HG03045 (cell line): ENCODE results near the gene FOSL1.
"Not testable (repeated sequence)": the region's sequence is repeated elsewhere in the genome, so short reads cannot be mapped to it uniquely, and the experiment has no call there.

Experiments
- ATAC-seq: cut with Tn5 transposase; IDR thresholded peaks from one replicate; pipeline ENCODE4 v1.9.1; 2021; ENCODE audit warnings: mild to moderate bottlenecking, moderate library complexity; ENCODE audit not compliant: unreplicated experiment

The FOSL1 gene

DNA sequence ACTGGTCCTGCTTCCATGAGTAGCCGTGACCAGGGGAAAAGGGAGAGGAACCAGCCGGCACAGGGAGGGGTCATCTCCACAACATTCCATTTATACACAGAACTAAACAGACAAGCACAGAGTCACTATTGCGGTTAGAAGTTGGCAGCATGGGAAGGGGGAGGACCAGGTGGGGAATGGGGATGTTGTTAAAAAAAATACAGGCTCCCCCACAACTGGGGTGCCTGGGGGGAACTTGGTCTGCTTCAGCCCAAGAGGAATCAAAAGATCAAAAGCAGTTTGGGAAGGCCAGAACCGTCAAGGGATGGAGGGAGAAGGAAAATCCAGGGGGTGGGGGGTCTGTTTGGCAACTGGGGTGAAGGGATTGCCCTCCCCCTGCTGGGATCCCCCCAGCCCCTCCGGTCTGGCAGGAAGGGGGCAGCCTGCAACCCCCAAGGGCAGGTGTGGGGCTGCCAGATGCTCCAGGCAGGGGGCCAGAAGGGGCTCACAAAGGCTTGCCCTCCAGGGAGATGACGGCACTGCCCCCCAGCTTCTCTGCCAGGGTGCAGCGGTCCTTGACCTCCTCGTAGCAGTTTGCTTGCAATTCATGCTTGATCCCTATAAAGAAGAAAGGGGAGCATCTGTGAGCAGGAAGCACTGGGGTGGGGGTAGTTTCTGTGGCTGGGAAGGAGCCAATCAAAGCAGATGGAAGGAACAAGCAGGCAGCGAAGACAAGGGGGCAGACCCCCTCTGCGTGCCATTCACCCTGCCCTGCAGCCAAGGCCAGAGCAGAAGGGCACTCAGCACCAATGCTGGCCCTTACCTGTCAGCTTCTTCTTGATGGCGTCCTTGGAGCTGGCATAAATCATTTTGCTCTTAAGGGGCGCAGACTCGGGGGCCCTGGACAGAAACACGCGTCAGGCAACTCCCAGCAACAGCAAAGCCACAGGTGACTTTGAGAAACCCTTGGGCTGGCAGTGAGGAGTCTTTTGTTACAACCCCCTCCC lies 45.0 kb downstream of the FOSL1 start:
- no peak for ATAC-seq

DNA sequence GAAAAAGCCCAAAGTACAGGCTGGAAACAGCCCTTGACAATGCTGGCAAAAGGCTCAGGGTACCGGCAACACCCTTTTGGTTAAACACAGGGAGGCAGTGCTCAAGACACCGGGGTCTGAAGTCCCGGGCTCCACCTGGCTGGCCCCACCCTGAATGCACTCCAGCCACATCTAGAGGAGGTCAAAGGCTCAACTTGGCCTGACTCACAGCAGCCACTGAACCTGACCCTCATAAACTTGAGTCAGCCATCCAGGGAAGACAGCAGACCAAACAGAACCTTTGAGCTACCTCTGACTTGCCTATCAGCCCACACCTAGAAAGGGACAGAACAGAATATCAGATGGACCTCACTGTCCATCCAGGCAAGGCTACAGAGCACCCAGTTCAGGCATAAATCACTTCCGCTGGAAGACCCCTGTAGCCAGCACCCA lies 46.0 kb downstream of the FOSL1 start:
- ATAC-seq: no peak

DNA sequence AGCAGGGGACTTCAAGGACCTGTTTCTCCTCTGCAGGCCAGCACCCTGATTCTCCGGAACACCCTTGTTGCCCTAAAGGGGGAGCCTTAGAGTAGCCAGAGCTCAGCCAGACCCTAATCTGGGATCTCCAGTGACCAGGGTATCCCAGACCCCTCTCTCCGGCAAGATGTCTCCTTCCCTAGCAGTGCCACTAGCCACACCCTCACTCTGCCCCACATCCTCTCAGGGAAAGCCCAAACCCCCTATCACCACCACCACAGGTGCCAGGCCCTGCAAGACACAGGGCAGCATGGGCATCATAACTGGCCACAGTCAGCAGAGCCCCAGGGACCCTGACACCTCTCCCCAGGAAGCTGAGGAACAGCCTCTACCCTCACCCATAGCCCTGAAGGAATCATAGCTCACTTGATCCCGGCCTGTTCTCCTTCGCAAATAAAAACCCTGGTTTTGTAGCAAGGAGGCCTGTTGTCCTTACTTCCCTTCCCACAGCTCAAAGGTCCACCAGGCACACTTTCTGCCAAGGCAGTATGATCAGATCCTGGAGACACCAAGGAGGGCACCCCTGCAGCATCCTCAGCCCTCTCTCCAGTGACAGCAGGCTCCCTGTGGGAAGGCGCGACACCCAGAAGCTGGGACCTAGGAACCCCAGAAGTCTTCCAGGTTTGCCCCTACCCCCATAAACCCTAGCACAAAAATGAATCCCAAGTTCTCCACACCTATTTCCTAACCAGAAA lies 46.8 kb downstream of the FOSL1 start:
- ATAC-seq: no peak

DNA sequence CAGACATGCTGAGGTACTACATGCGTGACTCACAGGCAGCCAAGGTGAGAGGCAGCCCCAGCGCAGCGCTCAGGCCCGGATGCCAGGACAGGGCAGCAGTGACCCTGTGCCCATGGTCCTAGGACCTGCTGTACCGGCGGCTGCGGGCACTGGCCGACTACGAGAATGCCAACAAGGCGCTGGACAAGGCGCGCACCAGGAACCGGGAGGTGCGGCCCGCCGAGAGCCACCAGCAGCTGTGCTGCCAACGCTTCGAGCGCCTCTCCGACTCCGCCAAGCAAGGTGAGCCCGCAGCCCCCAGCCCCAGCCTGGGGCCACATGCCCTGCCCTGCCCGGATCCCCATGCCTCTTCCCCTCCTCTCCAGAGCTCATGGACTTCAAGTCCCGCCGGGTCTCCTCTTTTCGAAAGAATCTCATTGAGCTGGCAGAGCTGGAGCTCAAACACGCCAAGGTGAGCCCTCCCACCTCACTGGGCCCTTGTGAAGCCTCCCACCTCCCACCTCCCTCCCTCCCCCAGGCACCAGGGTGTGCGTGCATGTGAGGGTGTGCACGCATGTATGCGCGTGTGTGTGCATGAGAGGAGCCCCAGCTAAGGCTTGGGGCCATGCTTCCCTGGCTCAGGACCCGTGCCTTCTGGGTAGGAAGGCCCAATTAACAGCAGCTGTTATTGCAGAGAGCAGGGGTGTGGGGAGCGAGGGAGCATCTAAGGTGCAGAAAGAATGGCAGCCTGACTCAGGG lies 47.5 kb downstream of the FOSL1 start:
- ATAC-seq: no peak

DNA sequence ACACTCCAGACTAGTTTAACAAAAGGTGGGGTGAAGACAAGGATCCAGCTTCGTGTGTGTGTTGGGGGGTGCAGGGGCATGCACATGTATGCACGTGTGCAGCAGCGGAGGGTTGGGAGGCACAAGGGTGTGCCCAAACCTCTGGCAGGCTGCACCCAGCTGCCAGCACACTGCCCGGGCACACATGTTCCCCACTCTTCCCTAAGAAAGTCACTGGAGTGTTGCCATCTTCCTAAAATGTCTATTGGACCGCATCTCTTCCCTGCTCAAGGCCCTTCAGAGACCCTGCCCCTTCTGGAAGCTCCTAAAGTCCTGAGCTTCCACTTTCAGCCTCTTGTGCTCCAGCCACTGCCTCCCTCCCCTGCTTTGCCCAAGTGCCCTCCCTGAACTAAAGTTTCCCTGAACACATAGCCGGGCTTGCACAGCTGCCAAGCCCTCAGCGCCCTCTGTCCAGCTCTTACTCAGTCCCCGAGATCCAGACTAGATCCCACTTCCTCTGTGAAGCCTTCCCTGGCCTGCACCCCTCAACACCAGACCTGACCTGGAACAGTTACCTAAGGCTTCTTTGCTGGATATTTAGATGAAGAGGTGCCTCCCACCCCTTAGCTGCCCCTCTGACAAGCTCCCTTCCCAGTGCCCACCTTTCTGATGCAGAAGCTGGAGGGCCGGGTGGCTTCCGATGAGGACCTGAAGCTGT lies 48.2 kb downstream of the FOSL1 start:
- no peak for ATAC-seq

DNA sequence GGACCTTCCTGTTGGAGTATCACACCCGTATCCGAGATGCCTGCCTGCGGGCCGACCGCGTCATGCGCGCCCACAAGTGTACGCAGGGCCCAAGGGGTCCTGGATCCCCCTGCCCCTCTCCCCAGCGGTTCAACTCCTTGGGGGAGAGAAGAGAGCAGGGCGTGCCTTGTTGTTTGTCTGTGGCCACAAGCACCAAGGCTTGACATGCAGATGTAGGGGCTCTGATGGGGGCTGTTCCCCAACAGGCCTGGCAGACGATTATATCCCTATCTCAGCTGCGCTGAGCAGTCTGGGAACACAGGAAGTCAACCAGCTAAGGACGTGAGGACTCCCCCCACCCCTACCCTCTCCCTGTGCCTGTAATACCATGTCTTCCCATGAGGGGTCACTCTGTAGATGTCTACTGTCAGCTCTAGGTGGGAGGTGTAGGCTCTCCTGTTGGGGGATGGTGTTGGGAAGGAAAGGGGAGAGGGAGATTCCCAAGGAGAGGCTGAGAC lies 49.1 kb downstream of the FOSL1 start:
- ATAC-seq: no peak

DNA sequence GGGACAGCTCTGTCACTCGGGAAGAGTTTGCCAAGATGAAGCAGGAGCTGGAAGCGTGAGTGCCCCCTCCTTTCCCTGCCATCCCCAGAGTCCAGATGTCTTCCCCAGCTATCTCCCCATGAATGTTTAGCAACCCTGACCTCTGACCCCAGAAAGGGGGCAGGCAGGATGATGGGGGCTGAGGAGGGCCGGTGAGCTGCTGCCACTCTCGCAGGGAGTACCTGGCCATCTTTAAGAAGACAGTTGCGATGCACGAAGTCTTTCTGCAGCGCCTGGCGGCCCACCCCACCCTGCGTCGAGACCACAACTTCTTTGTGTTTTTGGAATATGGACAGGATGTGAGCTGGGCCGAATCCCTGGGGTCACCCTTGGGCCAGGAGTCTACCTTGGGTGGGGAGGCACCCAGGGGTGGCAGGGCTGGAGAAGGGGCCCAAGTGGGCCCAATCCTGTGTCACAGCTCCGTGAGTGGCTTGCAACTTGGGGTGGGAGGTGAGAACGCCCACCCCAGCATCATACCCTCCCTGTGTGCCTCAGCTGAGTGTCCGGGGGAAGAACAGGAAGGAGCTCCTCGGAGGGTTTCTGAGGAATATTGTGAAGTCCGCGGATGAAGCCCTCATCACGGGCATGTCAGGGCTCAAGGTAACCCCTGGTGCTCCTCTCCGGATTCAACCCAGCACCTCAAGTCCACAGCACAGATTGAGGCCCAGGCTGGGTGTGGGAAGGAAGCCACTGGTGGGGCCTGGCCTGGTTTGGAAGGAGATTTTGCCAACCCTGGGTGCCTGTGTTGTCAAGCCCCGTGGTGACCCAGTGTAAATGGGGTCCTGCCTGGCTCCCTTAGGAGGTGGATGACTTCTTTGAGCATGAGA lies 49.7 kb downstream of the FOSL1 start:
- ATAC-seq: no peak

DNA sequence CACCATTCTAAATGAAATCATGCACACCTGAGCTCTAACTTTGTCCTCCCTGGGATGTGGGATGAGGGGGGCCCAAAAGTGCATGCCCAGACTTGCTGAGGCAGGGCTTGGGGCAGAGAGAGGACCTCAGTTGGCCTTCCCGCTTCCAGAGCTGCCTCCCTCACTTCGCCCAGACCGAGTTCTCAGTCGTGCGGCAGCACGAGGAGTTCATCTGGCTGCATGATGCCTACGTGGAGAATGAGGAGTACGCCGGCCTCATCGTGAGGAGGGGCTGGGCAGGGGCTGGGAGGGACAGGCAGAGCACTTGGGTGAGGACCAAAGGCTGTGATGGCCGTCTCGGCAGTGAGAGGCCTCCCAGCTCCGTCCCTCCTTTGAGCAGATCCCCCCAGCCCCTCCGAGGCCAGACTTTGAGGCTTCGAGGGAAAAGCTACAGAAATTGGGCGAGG lies 50.4 kb downstream of the FOSL1 start:
- no peak for ATAC-seq

DNA sequence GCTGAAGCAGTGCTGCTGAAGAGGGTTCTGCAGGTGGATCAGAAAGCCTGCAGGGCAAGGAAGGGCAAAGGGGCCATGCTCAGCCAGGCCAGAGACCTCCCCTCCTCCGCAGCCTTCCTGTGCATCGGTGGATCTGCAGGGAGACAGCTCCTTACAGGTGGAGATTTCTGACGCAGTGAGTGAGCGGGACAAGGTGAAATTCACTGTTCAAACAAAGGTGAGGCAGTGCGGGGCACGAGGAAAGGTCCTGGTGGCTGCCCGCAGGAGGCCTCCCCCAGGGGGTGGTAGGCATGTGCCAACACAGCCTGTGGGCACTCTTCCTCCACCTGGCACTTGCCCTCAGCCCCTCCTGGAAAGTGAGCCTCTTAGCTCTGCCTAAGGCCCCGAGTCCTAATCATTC lies 50.8 kb downstream of the FOSL1 start:
- ATAC-seq: no peak

DNA sequence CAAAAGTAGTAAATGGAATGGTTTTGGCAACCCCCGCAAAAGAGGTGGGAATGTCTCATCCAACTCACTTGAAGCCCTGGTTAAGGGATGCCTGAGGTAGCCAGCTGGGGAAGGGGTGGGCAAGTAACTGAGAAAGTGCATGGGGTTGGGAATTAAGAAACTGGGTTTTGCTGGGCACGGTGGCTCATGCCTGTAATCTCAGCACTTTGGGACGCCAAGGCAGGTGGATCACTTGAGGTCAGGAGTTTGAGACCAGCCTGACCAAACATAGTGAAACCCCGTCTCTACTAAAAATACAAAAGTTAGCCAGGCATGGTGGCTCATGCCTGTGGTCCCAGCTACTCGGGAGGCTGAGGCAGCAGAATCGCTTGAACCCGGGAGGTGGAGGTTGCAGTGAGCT lies 51.5 kb downstream of the FOSL1 start:
- not testable (repeated sequence) for ATAC-seq

DNA sequence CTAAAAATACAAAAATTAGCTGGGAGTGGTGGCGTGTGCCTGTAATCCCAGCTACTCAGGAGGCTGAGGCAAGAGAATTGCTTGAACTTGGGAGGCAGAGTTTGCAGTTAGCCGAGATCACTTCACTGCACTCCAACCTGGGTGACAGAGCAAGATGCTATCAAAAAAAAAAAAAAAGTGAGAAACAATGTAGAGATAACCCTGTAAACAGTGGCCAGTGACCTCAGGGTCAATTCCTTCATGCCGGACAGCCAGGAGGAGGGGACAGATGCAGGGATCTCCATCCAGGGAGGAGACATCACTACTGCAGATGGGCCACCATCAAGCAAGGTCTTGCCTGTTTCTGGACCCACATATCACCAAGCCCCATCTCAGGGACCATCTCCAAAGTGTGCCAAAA lies 52.4 kb downstream of the FOSL1 start:
- no peak for ATAC-seq

DNA sequence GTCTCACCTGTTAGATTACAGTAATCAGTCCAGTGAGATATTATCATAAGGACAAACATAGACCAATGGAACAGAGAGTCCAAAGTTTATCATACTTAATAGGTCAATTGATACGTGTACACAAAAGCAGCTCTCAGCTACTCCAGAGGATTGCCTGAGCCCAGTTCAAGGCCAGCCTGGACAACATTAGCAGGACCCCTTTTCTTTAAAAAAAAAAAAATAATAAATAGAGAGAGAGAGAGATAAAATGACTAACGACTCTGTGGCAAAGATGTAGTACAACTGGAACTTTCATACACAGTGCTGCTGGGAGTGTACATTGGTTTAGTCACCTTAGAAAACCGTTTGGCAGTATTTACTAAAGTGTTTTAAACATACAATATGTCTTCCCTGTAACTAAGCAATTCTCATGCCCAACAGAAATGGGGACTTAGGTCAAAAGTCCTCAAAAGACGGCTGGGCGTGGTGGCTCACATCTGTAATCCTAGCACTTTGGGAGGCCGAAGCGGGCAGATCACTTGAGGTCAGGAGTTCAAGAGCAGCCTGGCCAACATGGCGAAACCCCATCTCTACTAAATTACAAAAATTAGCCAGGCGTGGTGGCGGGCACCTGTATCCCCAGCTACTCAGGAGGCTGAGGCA lies 55.8 kb downstream of the FOSL1 start:
- ATAC-seq: no peak

DNA sequence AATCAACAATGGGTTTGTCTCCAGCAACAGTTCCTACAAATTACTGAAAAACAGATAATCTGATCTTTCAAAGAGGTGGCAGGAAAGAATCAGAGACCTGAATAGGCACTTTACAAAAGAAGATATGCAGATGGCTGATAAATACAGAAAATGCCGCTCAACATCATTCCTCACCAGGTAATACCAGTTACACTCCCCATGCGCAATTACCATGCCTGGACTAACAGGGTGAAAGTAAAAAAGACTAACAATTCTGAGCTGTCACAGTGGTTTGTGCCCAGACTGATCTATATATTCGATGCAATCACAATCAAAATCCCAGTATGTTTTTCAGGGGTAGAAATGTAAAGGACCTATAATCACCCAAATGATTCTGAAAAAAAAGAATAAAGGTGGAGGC lies 56.4 kb downstream of the FOSL1 start:
- no peak for ATAC-seq

DNA sequence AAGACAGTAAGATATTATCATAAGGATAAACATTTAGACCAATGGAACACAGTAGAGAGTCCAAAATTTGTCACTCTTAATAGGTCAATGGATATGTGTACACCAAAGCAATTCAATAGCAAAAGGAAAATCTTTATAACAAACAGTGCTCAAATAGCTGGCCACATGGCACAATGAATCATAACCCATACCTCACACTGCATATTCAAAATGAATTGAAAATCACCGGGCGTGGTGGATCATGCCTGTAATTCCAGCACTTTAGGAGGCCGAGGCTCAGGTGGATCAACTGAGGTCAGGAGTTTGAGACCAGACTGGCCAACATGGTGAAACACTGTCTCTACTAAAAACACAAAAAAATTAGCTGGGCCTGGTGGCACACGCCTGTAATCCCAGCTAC lies 58.0 kb downstream of the FOSL1 start:
- ATAC-seq: no peak
